ENCODE data around the gene PCYT2. TPM values are rescaled to one million over a fixed set of nuclear protein-coding genes. Genes with fewer than 3 reads are reported as not detected.
A peak's percentile ranks its signal among the peaks of the same experiment; 100 is the strongest.

Gene PCYT2
- total and polyA plus RNA-seq, 9 of the 15 experiments (the other 6 are each of a cell fraction or from before 2014, with no cell fraction given) = 0.92 to 134 (median 82.5) TPM

GRCh38 chr17:81916234-81917001, 5.2 kb upstream of the PCYT2 start (continued):
- TF ChIP-seq SUPT5H (IDR thresholded peaks at IDR 0.05) (peak; percentile 55; the same call in 1 of the 2 replicates), ZNF324 (CRISPR knock-in tag; IDR thresholded peaks at IDR 0.05) (no peak), ATF6 (CRISPR knock-in tag; IDR thresholded peaks at IDR 0.05) (no peak), BMI1 (IDR thresholded peaks at IDR 0.05; ENCODE audit: low read length) (no peak), TGIF2 (CRISPR knock-in tag; IDR thresholded peaks at IDR 0.05) (no peak), POLR2A (conservative IDR thresholded peaks at IDR 0.05) (peak; percentile 74), POLR2B (IDR thresholded peaks at IDR 0.05; ENCODE audit: low read depth, partially characterized antibody) (peak; percentile 33), ZBED1 (IDR thresholded peaks at IDR 0.05) (no peak), CHD1 (IDR thresholded peaks at IDR 0.05; ENCODE audit: low read length) (no peak), ZNF77 (CRISPR knock-in tag; IDR thresholded peaks at IDR 0.05) (no peak), HDAC1 (IDR thresholded peaks at IDR 0.05) (0 out of 4 replicates have a peak, but pooled peaks of 1 of the 2 experiments have one; percentile 22), NFE2 (IDR thresholded peaks at IDR 0.05; ENCODE audit: low read depth) (peak; percentile 69), MXI1 (IDR thresholded peaks at IDR 0.05; ENCODE audit: low read depth, low read length) (0 out of 2 replicates have a peak, but pooled peaks have one; percentile 32), EZH2 (IDR thresholded peaks at IDR 0.05; ENCODE audit: borderline replicate concordance, low read depth, low read length) (no peak), MITF (IDR thresholded peaks at IDR 0.05) (0 out of 2 replicates have a peak, but pooled peaks have one; percentile 37), THAP12 (CRISPR knock-in tag; IDR thresholded peaks at IDR 0.05) (0 out of 2 replicates have a peak, but pooled peaks have one; percentile 12), JUND (IDR thresholded peaks at IDR 0.05; ENCODE audit: borderline replicate concordance, low read depth, low read length) (peak; percentile 45), JUND (tag; IDR thresholded peaks at IDR 0.05; ENCODE audit: borderline replicate concordance, low read depth, low read length) (no peak), SIX5 (IDR thresholded peaks at IDR 0.05; ENCODE audit: borderline replicate concordance in 1 of 2, insufficient read depth in 1 of 2, low read depth in 1 of 2, low read length in 2 of 2) (no peak), ZBTB49 (CRISPR knock-in tag; IDR thresholded peaks at IDR 0.05; ENCODE audit: borderline replicate concordance) (no peak)
